Tibial nerve (tissue), 4 donors: ENCODE measurements around the gene OTUD7B.

Experiments
- CTCF ChIP-seq, 5 experiments: fragments of 200-600 bp in 3 of 5; fragments of 450-650 bp in 2 of 5; sonication (generic) in 3 of 5; IDR thresholded peaks; one replicate each; pipeline ENCODE4 v1.5.1; 2016 to 2019; ENCODE audit warnings: antibody characterized with exemption in 5 of 5, mild to moderate bottlenecking in 3 of 5, moderate library complexity in 2 of 5
- EP300 ChIP-seq, 2 donors: sonication (generic); formaldehyde crosslinking; IDR thresholded peaks; one replicate each; pipeline ENCODE4 v1.6.1; 2017; ENCODE audit warnings: antibody characterized with exemption in 2 of 2, mild to moderate bottlenecking in 1 of 2
- POLR2A ChIP-seq, 2 donors: fragments of 450-650 bp; IDR thresholded peaks; one replicate each; pipeline ENCODE4 v1.6.1; 2017; ENCODE audit warnings: antibody characterized with exemption in 2 of 2, mild to moderate bottlenecking in 2 of 2, moderate library complexity in 2 of 2

GRCh38 chr1:149979972-149980540, 30.5 kb downstream of the OTUD7B start:
- TF ChIP-seq CTCF (IDR thresholded peaks at IDR 0.05) (no peak), POLR2A (IDR thresholded peaks at IDR 0.05) (no peak), EP300 (IDR thresholded peaks at IDR 0.05) (no peak)
